OCI-LY7 (cell line): ENCODE measurements around the gene YBX1. TPM values are rescaled to one million over a fixed set of nuclear protein-coding genes. Genes with fewer than 3 reads are reported as not detected.
A peak's percentile ranks its signal among the peaks of the same experiment; 100 is the strongest.

Source experiments
- BruUV-seq: library from RNA; stranded (reverse); fragments of 400-500 nt; replicated peaks from 2 replicates; lab custom pipeline; 2021; lab: Mats Ljungman, UMichigan
- CTCF ChIA-PET: fragments of 300-600 bp; sonication (Branson Sonifier 250); formaldehyde crosslinking; loops from one replicate; lab custom pipeline; 2022; ENCODE audit warnings: antibody characterized with exemption; ENCODE audit not compliant: unreplicated experiment; lab: Charles Lee
- POLR2A ChIA-PET: fragments of 300-600 bp; sonication (Branson Sonifier 250); formaldehyde crosslinking; loops from one replicate; lab custom pipeline; 2022; ENCODE audit warnings: antibody characterized with exemption; lab: Charles Lee
- DNase-seq: peaks from one replicate; pipeline ENCODE4 v3.0.0-alpha.2; 2015; ENCODE audit warnings: low spot score
- H2AFZ ChIP-seq: fragments of 200-600 bp; sonication (generic), shearing (Covaris generic); 2 replicates; pipeline ENCODE4 v1.6.1; 2014; ENCODE audit warnings: mild to moderate bottlenecking, antibody characterized with exemption, low read length, moderate library complexity
- H3K27ac ChIP-seq: fragments of 200-600 bp; sonication (generic); 2 replicates; pipeline ENCODE4 v1.5.1; 2014; ENCODE audit warnings: mixed run types, low read depth, mild to moderate bottlenecking, moderate library complexity, low read length, inconsistent platforms; ENCODE audit not compliant: poor library complexity, severe bottlenecking
- H3K36me3 ChIP-seq: fragments of 200-600 bp; sonication (generic); 2 replicates; pipeline ENCODE4 v1.6.1; 2014; ENCODE audit warnings: mild to moderate bottlenecking, antibody characterized with exemption, low read length, moderate library complexity, mixed read lengths; ENCODE audit not compliant: insufficient read depth
- H3K4me1 ChIP-seq: fragments of 200-600 bp; sonication (generic); 2 replicates; pipeline ENCODE4 v1.5.1; 2014; ENCODE audit warnings: mild to moderate bottlenecking, low read length; ENCODE audit not compliant: insufficient read depth, poor library complexity, severe bottlenecking
- H3K4me2 ChIP-seq: fragments of 200-600 bp; sonication (generic); 2 replicates; pipeline ENCODE4 v1.6.1; 2014; ENCODE audit warnings: mild to moderate bottlenecking, low read length
- H3K4me3 ChIP-seq: fragments of 200-600 bp; sonication (generic); 2 replicates; pipeline ENCODE4 v1.5.1; 2014; ENCODE audit warnings: mild to moderate bottlenecking, low read depth, low read length; ENCODE audit not compliant: poor library complexity, severe bottlenecking
- H3K79me2 ChIP-seq: fragments of 200-600 bp; sonication (generic); 2 replicates; pipeline ENCODE4 v1.6.1; 2016; ENCODE audit warnings: low read depth, mild to moderate bottlenecking, low read length, moderate library complexity, mixed read lengths; ENCODE audit not compliant: insufficient read depth
- H3K9me2 ChIP-seq: fragments of 200-600 bp; sonication (generic); 2 replicates; pipeline ENCODE4 v1.6.1; 2016; ENCODE audit warnings: mild to moderate bottlenecking, low read length, mixed read lengths; ENCODE audit not compliant: insufficient read depth
- H3K9me3 ChIP-seq: fragments of 200-600 bp; sonication (generic); 2 replicates; pipeline ENCODE4 v1.6.1; 2014; ENCODE audit warnings: mild to moderate bottlenecking, mixed run types, low read length, mixed read lengths
- H4K20me1 ChIP-seq: fragments of 200-600 bp; sonication (generic); 2 replicates; pipeline ENCODE4 v1.6.1; 2014; ENCODE audit warnings: mild to moderate bottlenecking, antibody characterized with exemption, low read length, moderate library complexity, mixed read lengths; ENCODE audit not compliant: insufficient read depth
- EZH2phosphoT487 ChIP-seq: fragments of 200-600 bp; sonication (generic); IDR thresholded peaks from 2 replicates; pipeline ENCODE4 v1.6.1; 2018; ENCODE audit warnings: low read depth, borderline replicate concordance, mild to moderate bottlenecking, mixed run types, antibody characterized with exemption, low read length, moderate library complexity, mixed read lengths
- intact Hi-C: fragments of 100-400 bp; cut with micrococcal nuclease; formaldehyde crosslinking; loops from one replicate; pipeline ENCODE4 v1.10.0; 2022; ENCODE audit not compliant: unreplicated experiment
- total RNA-seq, 2 experiments: library from RNA; depleted of rRNA in 1 of 2; stranded (reverse); fragments of >200 nt in 1 of 2; shearing (Covaris generic) in 1 of 2; gene quantifications; 2 replicates each; pipeline ENCODE4 v1.2.3, GENCODE V29; 2014 to 2022
- TF ChIP-seq, protein P1 (sequence below): fragments of 200-600 bp; sonication (generic); conservative IDR thresholded peaks from 2 replicates; pipeline ENCODE4 v1.5.1; 2014; ENCODE audit warnings: mild to moderate bottlenecking, antibody characterized with exemption, low read length, moderate library complexity, mixed read lengths

YBX1 gene
- total RNA-seq, 2 experiments from 2014 or later, result 750 to 956 TPM

DNA sequence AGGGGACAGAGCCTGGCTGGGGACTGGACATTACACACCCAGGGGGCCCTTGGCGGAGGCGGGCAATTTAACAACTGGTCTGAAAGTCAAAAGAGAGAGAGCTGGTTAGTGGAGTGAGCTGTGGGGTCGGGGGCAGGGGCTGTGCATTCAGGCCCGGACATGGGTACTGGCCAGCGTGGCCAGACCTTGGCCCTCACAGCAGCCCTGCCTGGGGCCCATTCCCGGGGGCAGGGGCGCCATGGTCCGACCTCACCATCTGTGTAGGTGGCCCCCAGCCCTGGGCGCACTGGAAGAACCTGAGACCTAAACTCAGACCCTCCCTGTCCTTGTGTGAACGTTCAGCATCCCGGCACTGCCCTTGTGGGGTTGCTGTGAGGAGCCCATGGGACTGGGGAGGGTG lies 52.8 kb downstream of the YBX1 start:
- no peaks in the 10 kb centered on the region for H3K9me3 ChIP-seq
- H3K4me1 ChIP-seq, result peaks cover 11% of the 10 kb centered on the region
- DNase-seq, result no peak
- no peak overlapping the region for H3K27ac ChIP-seq
- POLR2A ChIA-PET, result interaction anchor here (0.6 kb wide), 1 partner anchor 370 kb away, joined by 3 read pairs; no protein-coding TSS in a partner anchor
- H2AFZ ChIP-seq, result no peak overlapping the region
- H3K4me2 ChIP-seq, result no peak overlapping the region
- H3K36me3 ChIP-seq, result no peaks in the 10 kb centered on the region
- no peaks in the 10 kb centered on the region for H4K20me1 ChIP-seq
- no peaks in the 10 kb centered on the region for H3K9me2 ChIP-seq
- TF ChIP-seq, protein P1, sequence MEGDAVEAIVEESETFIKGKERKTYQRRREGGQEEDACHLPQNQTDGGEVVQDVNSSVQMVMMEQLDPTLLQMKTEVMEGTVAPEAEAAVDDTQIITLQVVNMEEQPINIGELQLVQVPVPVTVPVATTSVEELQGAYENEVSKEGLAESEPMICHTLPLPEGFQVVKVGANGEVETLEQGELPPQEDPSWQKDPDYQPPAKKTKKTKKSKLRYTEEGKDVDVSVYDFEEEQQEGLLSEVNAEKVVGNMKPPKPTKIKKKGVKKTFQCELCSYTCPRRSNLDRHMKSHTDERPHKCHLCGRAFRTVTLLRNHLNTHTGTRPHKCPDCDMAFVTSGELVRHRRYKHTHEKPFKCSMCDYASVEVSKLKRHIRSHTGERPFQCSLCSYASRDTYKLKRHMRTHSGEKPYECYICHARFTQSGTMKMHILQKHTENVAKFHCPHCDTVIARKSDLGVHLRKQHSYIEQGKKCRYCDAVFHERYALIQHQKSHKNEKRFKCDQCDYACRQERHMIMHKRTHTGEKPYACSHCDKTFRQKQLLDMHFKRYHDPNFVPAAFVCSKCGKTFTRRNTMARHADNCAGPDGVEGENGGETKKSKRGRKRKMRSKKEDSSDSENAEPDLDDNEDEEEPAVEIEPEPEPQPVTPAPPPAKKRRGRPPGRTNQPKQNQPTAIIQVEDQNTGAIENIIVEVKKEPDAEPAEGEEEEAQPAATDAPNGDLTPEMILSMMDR, result no peak
- TF ChIP-seq EZH2phosphoT487, result no peak
- intact Hi-C loops, result no loop called here
- H3K79me2 ChIP-seq, result no peaks in the 10 kb centered on the region
- BruUV-seq, result no TSS peak
- no peak overlapping the region for H3K4me3 ChIP-seq
- CTCF ChIA-PET, result no interaction called here

DNA sequence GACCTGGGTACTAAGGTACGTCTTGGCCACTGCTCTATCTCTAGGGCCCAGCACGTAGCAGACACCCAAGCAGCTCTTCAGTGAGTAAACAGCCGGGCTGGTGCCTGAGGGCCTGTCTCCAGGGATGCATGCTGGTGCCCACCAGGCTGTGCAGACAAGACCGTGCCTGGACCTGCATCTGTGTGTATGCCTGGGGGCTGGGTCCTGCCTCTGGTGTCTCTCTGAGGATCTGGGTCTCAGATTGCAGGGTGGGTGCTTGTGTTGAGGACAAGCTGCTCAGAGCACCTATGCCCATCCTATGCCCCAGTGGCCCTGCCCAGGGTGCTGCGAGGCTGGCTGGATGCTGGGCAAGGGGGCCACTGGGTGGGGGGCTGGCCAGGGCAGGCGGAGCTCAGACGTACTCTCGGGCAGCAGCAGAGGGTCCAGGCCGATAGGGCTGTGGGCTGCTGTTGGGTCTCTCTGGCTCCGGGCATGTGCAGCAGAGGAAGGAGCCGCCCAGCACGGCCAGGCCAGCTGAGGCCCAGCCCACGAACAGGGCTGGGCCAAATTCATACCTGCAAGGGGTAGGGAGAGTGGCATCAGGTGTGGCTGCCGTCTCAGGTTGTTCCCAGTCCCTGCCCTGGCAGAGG lies 53.4 kb downstream of the YBX1 start:
- no peak for DNase-seq
- Histone ChIP-seq H4K20me1 (no peaks in the 10 kb centered on the region), H3K4me2 (no peak overlapping the region), H2AFZ (no peak overlapping the region), H3K4me3 (no peak overlapping the region), H3K27ac (no peak overlapping the region), H3K36me3 (no peaks in the 10 kb centered on the region), H3K4me1 (peaks cover 11% of the 10 kb centered on the region), H3K79me2 (no peaks in the 10 kb centered on the region), H3K9me3 (no peaks in the 10 kb centered on the region), H3K9me2 (no peaks in the 10 kb centered on the region)
- TF ChIP-seq, protein P1, result no peak
- no peak for TF ChIP-seq EZH2phosphoT487
- BruUV-seq, result no TSS peak
- intact Hi-C loops, result no loop called here
- CTCF ChIA-PET, result no interaction called here
- POLR2A ChIA-PET, result interaction anchor here (0.6 kb wide), 1 partner anchor 370 kb away, joined by 3 read pairs; no protein-coding TSS in a partner anchor

DNA sequence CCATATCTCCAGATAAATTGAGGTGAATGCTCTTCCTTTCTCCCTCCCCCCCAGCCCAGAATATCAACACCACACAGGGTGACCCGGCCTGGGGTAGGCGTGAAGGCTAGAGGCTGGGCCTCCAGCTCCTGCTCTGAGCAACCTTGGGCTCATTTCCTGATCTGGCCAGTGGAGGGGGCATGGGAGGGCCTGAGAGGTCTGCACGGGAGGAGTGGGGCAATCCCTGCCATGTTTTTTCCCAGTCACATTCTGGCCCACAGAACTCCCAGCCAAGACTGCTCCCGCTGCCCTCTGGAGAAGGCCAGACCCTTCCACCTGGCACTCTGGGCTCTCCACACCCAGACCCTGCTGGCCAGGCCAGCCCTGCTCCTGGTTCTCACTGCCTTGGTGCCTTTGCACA lies 53.9 kb downstream of the YBX1 start:
- no peak overlapping the region for H3K4me3 ChIP-seq
- intact Hi-C loops, result no loop called here
- CTCF ChIA-PET, result no interaction called here
- H2AFZ ChIP-seq, result no peak overlapping the region
- no peak overlapping the region for H3K4me2 ChIP-seq
- BruUV-seq, result no TSS peak
- H4K20me1 ChIP-seq, result no peaks in the 10 kb centered on the region
- POLR2A ChIA-PET, result no interaction called here
- no peaks in the 10 kb centered on the region for H3K9me3 ChIP-seq
- no peak overlapping the region for H3K27ac ChIP-seq
- H3K4me1 ChIP-seq, result peaks cover 11% of the 10 kb centered on the region
- DNase-seq, result peak; percentile 13
- H3K79me2 ChIP-seq, result no peaks in the 10 kb centered on the region
- H3K9me2 ChIP-seq, result no peaks in the 10 kb centered on the region
- no peaks in the 10 kb centered on the region for H3K36me3 ChIP-seq
- TF ChIP-seq EZH2phosphoT487, result no peak
- TF ChIP-seq, protein P1, result peak; percentile 25; the same call in 1 of the 2 replicates
